ENCODE results near the gene EVX1.

Gene EVX1

DNA sequence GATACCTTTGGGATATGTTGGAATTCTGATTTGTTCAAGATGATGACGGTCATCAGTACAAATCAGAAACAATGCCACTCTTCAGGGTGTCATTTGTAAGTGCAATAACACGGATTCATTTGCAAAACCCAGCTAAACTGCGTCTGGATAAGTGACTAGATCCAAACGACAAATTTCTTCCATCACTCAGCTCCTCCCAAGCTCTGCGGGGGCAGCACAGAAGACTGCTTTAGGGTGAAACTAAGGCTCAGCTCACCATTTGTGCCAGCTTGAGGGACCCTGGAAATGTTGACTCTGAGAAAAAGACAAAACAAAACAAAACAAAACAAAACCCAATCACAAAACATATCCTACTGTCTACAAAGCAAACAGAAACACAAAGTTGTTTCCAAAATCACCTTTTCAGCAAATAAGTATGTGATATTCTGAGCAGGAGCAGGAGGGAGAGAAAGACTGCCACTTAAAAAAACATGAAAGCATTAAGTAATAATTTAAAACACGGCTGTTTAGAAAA is 8.0 kb downstream of the EVX1 start:
- no peak for DNase-seq

DNA sequence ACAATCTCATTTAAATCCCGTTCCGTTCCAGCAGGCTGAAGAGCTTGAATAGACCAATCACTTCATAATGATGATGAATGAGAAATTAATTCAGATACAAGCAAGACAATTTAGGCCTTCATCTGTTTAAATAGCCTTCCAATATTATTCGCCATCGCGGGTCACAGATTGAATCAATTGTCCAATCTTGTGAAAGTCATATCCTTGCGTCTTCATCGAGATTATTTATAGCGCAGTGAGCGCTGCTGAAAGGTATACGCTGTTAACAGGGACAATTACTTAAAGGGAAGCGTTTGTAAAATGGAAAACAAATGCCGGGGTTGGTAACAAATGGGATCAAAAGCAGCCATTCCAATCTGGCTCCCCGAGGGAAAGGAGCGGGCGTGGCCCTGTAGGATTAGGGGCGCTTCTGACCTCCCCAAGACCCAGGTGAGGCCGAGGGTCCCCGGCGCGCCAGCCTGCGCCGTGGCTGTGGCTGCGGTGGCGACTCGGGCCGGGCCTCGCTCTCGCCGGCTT is 8.6 kb downstream of the EVX1 start:
- no peak for DNase-seq

DNA sequence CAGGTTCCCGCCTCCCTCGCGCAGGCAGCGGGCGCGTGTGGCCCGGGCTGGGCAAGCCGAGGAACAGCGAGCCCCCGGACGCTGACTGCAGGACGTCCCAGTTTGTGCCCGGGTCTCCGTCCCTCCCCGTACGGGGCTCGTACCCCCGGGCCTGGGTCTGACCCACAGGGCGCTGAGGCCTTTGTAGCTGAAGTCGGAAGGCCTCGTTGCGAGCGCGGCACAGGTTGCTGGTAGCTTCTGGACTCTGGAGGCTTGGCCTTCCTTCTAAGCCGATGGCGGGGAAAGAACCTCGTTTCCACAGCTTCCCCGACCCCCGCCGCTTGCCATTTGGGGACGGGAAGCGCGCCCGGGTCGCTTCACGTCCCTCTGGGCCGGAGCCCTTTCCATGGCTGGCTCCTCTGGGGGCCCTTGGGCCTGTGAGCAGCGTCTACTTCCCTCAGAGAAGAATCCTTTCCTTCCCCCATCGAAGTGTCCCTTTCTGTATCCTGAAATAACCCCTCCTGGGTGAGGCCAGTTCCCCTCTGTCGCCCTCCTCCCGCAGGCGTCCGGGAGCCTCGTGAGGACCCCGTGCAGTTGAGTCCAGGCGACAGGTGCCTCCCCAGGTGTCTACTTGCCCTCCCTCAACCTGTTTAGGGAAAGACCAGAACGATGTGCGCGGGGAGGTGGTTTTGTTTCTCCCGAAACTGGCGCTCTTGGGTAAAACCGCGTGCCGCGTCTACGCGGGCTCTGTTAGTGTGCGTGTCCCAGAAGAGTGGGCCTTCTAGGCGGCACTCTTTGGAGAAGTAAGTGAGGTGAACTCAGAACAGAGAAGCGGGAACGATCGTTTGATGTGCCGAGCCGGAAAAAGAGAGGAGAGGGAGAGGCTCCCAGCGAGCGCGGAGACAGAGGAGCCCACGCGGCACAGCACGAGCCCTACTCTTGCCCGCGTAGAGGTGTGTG is 9.3 kb downstream of the EVX1 start:
- no peak for DNase-seq

- no peak for DNase-seq
Observed at GRCh38 chr7:27254625-27255024, 12.0 kb downstream of the EVX1 start.

DNA sequence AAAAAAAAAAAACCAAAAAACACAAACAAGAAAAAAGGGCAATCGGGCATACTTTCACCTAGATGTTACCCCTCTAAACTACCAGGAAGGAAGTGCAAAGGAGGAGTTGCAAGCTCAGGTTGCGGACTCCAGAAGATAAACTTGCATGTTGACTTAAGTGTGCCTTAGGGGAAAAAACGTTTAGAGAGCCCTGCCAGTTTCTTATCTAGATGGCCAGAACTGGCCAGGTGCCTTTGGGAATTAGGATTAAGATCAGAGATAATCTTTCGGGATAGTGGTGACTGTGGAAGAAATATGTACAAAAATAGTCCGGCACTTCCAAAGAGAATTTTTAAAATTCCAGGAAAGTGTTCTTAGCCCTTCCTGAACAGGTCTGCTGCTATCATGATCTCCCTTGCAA is 17.6 kb downstream of the EVX1 start:
- DNase-seq = no peak

DNA sequence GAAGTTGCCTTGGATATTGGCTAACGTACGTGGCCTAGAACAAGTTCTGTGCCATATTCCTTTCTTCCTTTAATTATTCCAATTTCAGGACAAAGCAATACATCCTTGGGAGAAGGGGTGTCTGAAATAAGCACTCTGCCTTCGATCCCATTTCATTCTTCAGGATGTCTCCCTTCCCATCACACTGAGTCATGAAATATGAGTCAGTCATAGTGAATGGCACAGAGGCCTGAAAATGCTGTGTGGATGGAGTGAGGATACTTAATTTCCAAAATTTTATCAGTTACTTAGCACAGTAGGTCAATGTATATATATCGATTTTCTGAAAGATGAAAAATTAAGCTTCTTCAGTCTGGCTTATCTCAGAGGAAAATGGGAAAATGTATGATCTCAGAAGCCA is 19.5 kb downstream of the EVX1 start:
- DNase-seq = no peak

DNA sequence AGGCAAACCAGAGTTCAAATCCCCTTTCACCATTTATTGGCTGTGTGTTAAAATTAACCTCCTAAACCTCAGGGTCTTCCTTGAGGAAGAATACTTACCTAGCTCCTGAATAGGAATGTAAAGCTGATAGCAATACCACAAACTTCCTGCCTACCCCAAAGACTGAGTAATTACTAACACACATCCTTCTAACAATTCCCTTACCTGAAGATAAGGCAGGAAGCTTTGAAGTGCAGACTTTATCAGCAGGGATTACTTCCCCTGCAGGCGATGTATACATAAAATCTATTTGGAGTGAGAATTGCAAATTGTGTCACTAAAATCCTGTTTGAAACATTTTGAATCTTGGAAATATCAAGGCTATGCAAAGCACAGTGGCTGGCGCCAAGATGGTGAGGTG is 21.2 kb downstream of the EVX1 start:
- no peak for DNase-seq

DNA sequence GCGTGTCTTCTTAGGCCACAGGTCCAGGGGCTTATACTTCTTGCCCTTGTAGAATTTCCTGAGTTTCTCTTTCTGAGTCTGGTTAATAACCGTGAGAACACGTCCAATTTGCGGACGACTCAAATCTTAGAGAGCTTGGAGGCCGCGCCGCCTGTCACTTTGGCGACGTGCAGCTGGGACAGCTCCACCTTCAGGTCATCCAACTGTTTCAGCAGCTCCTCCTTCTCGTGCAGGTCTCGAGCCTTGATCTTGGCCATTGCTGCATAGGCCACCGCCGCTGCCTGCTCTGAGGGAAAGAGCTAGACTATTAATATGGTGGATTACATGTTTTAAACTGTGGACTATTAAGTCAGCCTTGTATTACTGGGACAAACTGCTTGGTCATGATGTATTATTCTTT is 26.9 kb downstream of the EVX1 start:
- DNase-seq = no peak

DNA sequence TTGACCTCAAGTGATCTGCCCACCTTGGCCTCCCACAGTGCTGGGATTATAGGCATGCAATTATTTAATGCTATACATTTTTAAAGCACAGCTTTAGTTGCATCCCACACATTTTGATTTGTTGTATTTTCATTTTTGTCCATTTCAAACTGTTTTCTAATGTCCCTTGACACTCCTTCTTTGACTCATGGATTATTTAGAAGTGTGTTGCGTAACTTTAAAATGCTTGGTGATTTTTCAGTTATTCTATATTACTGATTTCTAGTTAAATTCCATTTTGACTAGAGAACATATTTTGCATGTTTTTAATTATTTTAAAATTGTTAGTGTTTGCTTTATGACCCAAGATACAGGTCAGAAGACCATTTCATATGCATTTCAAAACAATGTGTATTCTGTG is 28.8 kb downstream of the EVX1 start:
- DNase-seq = no peak

DNA sequence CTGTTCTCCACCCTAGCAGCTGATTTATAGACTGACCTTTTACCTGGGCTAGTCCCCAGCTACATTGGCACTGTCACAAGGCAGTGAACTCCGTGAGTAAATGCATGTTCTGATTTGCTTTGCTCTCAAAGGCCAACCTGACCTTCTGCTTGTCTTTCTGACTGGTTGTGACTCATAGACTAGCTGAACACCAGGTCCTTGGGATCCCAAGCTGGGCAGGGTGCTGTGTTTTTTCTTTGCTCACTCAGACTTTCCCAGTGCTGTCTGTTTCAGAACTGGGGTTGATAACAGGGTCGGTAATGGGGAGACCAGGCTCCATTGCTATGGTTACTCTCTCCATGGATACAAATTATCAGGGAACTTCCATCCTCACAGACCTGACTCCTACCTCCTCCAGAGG is 35.0 kb downstream of the EVX1 start:
- no peak for DNase-seq

GRCh38 chr7:27283558-27283957 is 41.0 kb downstream of the EVX1 start:
- DNase-seq = no peak

DNA sequence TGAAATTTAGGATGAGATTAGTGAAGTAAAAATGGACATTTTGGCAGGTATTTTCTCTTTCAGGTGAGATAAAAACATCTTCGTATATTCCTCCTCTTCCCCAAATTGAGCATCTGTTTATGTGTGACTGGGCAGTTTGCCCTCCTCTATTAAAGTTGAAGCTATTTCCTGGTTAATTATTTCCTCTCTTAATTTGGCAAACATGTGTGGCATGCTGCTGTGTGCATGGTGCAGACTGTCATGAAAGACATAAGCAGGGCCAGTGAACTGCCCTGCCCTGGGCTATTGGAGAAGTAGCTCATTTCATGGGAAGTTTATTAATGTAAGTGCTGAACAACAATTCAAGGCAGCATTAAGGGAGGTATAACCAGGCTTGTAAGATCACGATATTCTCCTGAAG is 52.6 kb downstream of the EVX1 start:
- no peak for DNase-seq

- DNase-seq = no peak
Observed at GRCh38 chr7:27297356-27297755, 54.8 kb downstream of the EVX1 start.
